HG02885 (cell line): ENCODE results near the gene ACY1.
"Not testable (repeated sequence)": the region's sequence is repeated elsewhere in the genome, so short reads cannot be mapped to it uniquely, and the experiment has no call there.

Experiments used
- ATAC-seq: cut with Tn5 transposase; IDR thresholded peaks from one replicate; pipeline ENCODE4 v1.9.1; 2021; ENCODE audit warnings: mild to moderate bottlenecking; ENCODE audit not compliant: unreplicated experiment, poor library complexity

ACY1 gene

GRCh38 chr3:52023101-52023770 is 39.9 kb downstream of the ACY1 start:
- no peak for ATAC-seq

GRCh38 chr3:52023860-52024764 is 40.8 kb downstream of the ACY1 start:
- ATAC-seq = peak; percentile 72

GRCh38 chr3:52024765-52025452 is 41.6 kb downstream of the ACY1 start:
- ATAC-seq = no peak

GRCh38 chr3:52025453-52025852 is 42.1 kb downstream of the ACY1 start:
- no peak for ATAC-seq

- no peak for ATAC-seq
These were observed 42.7 kb downstream of the ACY1 start for GRCh38 chr3:52026041-52026440.

- ATAC-seq = no peak
These were observed 45.2 kb downstream of the ACY1 start for GRCh38 chr3:52028572-52028971.

GRCh38 chr3:52029053-52029452 is 45.7 kb downstream of the ACY1 start:
- no peak for ATAC-seq

- ATAC-seq = no peak
These were observed 46.2 kb downstream of the ACY1 start for GRCh38 chr3:52029535-52029934.

- ATAC-seq = no peak
These were observed 47.5 kb downstream of the ACY1 start for GRCh38 chr3:52030714-52031310.

- ATAC-seq = no peak
These were observed 48.6 kb downstream of the ACY1 start for GRCh38 chr3:52031896-52032295.

- no peak for ATAC-seq
These were observed 49.5 kb downstream of the ACY1 start for GRCh38 chr3:52032702-52033408.

- not testable (repeated sequence) for ATAC-seq
These were observed 50.4 kb downstream of the ACY1 start for GRCh38 chr3:52033748-52034147.

GRCh38 chr3:52034212-52034611 is 50.9 kb downstream of the ACY1 start:
- no peak for ATAC-seq

- ATAC-seq = no peak
These were observed 51.3 kb downstream of the ACY1 start for GRCh38 chr3:52034651-52035050.

- no peak for ATAC-seq
These were observed 52.9 kb downstream of the ACY1 start for GRCh38 chr3:52036222-52036694.

- ATAC-seq = no peak
These were observed 53.5 kb downstream of the ACY1 start for GRCh38 chr3:52036829-52037228.

GRCh38 chr3:52037291-52037690 is 54.0 kb downstream of the ACY1 start:
- no peak for ATAC-seq

GRCh38 chr3:52038227-52038626 is 54.9 kb downstream of the ACY1 start:
- ATAC-seq = no peak
